GM21786 (cell line): ENCODE measurements around the gene CCDC63.
"Not testable (repeated sequence)": the region's sequence is repeated elsewhere in the genome, so short reads cannot be mapped to it uniquely, and the experiment has no call there.

ENCODE experiments used
- ATAC-seq: cut with Tn5 transposase; IDR thresholded peaks from one replicate; pipeline ENCODE4 v1.9.1; 2021; ENCODE audit not compliant: unreplicated experiment

The CCDC63 gene

GRCh38 chr12:110844131-110844530 lies 2.7 kb upstream of the CCDC63 start:
- ATAC-seq = no peak

GRCh38 chr12:110844551-110845338 lies 2.0 kb upstream of the CCDC63 start:
- ATAC-seq = no peak

GRCh38 chr12:110845339-110845682 lies 1.5 kb upstream of the CCDC63 start:
- ATAC-seq = no peak

DNA sequence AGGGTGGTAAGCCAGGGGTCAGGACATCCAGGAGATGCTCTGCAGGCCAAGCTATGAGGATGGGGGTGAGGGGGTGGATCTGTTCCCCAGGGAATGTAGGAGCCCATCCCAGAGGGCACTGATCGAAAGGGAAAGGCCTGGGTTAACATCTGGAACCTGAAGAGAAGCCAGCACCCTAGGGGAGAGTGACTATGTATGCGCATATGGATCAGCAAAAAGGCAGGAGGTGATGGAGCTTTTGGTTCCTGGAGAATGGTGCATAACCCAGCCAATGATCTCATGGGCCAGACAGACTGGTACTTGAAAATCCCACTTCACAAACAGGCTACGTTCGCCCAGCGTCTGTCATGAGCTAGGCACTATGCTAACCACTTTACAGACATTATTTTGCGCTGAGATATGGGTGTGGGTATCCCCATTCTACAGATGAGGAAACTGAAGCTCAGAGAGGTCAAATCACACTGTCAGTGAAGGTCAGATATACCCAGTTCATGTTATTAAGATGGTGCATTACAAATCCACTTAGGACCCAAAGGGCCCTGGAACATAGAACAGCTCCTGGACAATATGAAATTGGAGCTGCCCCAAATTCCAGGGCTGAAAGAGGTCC lies 1.6 kb downstream of the CCDC63 start:
- no peak for ATAC-seq

DNA sequence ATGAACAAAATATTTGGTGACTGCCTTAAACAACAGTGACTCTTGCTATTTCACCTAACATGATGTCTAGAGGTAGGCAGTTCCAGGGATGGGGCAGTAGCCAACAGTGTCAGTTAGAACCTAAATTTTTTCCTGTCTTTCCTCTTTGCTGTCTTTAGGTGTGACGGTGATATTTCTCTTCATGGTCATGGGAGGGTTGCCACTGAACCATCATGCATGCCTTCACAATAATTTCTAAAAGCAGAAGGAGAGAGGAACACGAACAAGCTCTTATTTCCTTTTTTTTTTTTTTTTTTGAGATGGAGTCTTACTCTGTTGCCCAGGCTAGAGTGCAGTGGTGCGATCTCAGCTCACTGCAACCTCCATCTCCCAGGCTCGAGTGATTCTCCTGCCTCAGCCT lies 2.4 kb downstream of the CCDC63 start:
- no peak for ATAC-seq

GRCh38 chr12:110849748-110850403 lies 3.1 kb downstream of the CCDC63 start:
- ATAC-seq = no peak

- no peak for ATAC-seq
Observed at GRCh38 chr12:110850762-110851161, 4.0 kb downstream of the CCDC63 start.

- no peak for ATAC-seq
Observed at GRCh38 chr12:110853836-110854235, 7.0 kb downstream of the CCDC63 start.

- ATAC-seq = no peak
Observed at GRCh38 chr12:110856542-110856941, 9.8 kb downstream of the CCDC63 start.

GRCh38 chr12:110857528-110857927 lies 10.7 kb downstream of the CCDC63 start:
- no peak for ATAC-seq

- not testable (repeated sequence) for ATAC-seq
Observed at GRCh38 chr12:110857954-110858353, 11.2 kb downstream of the CCDC63 start.

- no peak for ATAC-seq
Observed at GRCh38 chr12:110858848-110859247, 12.1 kb downstream of the CCDC63 start.

DNA sequence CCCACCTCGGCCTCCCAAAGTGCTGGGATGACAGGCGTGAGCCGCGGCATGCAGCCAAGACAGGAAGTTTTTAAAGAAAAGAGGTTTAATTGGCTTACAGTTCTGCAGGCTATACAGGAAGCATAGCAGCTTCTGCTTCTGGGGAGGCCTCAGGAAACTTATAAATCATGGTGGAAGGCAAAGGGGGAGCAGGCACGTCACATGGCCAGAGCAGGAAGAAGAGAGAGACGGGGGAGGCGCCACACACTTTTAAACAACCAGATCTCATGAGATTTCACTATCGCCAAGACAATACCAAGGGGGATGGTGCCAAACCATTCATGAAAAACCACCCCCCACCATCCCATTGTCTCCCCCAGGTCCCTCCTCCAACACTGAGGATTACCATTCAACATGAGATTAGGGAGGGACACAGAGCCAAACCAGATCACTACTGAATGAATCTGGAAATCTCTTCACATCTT lies 14.1 kb downstream of the CCDC63 start:
- ATAC-seq = no peak

DNA sequence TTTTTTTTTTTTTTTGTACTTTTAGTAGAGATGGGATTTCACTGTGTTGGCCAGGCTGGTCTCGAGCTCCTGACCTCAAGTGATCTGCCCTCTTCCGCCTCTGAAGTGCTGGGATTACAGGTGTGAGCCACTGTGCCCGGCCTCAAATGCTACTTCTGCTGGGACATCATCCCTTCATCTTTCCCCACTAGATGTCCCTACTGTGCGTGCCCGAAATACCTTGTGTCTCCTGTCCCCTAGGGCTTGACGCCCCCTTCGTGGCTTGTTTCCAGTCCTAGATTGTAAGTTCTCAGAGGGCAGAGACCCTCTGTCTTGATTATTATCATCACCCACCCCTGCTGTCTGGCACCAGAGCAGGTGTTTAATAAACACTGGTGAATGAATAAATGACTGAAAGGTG lies 14.9 kb downstream of the CCDC63 start:
- no peak for ATAC-seq

DNA sequence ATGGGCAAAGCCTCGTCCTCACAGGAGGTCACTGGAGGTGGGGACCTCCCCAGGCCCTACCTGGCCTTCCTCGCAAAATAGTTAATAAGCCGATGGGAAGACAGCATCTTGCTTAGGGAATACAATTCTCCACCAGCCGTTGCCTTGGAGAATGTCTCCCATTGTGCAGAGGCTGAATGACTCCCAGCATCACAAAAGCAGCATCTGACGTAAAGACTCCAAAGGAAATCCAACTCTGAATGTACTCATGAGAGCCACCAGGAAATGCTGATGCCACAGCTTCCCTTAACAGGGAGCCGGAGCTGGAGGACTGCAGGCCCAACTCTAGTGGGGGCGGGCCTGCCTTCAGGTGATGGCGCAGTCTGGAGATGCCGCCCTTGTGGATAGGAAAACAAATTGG lies 15.5 kb downstream of the CCDC63 start:
- ATAC-seq = no peak

DNA sequence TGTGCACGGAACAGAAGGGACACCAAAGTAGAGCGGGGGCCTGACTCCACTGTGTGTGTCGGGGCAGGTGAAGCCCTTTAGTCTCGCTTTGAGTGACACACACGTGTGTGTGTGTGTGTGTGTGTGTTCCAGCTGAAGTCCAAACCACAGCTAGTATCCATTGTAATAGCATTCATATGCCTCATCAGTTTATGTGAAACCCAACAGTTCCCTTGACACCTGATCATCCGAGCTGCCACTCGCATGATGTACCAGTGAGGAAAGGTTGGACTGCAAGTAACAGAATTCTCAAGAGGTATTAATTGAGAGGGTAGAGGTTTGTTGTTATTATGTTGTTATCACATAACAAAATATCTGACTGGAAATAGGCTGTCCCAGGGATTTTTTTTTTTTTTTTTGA lies 16.4 kb downstream of the CCDC63 start:
- no peak for ATAC-seq

DNA sequence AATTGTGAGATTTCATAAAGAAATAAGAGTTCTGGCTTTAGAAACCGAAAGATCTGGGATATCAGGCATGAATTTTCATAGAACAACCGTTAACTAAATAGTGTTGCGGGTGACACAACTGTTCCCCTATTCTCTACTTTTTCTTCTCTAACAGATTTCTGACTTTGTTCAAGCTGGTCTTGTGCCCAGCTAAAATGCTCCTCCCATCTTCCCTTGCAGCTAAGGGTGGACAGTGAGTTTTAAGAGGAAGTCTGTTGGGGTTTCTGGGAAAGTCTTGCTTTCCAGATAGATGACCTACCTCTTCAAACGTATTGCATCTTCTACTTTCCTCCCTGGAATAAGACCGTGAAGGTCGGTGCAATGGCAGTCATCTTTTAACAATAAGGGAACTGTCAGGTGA lies 18.7 kb downstream of the CCDC63 start:
- ATAC-seq = no peak

DNA sequence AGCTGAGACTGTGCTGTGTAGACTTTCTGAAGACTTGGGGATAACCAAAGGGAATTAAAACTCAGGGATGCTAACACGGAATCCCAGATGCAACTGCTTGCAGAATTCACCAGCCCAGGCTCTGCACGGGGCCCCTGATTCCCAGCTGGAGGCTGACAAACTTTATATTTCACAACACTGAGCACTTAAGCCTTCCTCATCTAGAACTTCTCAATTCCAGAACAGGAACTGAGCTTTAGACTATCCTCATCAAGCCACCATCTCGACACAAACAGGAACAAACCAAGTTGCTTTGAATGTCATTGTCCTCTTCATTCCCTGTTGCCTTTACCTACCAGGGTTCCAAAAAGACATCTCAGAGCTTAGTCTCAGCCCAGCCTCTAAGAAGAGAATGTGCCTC lies 22.2 kb downstream of the CCDC63 start:
- no peak for ATAC-seq

DNA sequence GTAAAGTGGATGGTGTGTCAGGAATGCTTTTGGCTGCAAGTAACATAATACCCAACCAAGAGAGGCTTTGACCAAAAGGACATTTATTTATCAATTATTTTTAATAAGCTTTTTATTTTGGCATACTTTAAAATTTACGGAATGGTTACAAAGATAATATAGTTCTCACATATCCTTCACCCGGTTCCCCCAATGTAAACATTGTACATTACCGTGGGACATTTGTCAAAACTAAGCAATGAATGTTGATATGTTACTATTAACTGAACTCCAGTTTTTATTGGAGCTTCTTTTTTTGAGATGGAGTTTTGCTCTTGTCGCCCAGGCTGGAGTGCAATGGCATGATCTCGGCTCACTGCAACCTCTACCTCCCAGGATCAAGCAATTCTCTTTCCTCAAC lies 23.0 kb downstream of the CCDC63 start:
- ATAC-seq = no peak

GRCh38 chr12:110872100-110872499 lies 25.3 kb downstream of the CCDC63 start:
- ATAC-seq = no peak

GRCh38 chr12:110874351-110874750 lies 27.6 kb downstream of the CCDC63 start:
- ATAC-seq = no peak

DNA sequence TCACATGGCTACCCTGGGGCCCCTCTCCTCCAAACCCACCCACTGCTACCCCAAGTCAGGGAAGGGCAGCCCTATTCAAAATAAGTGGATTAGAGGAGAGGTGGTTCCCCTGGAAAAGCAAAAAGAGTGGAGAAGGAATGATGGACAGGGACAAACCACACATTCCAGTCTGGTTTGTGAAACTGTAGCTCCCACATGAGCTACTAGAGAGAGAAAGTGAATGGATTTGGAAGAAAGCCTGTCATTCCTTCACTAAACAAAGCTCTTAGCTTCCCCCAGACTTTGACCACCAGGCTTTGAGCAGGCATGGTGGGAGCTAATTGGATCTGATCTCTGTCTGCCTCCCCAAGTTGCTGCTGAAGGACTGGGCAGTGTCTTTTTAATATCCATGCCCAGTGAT lies 28.0 kb downstream of the CCDC63 start:
- no peak for ATAC-seq
